ENCODE measurements around the gene SDE2. TPM values are rescaled to one million over a fixed set of nuclear protein-coding genes. Genes with fewer than 3 reads are reported as not detected.
A peak's percentile ranks its signal among the peaks of the same experiment; 100 is the strongest.

Gene SDE2
- 16.6 and 35.7 TPM in 2 replicates for total RNA-seq

GRCh38 chr1:225999227-225999911 is at the start of gene SDE2:
Gene SDE2, minus strand, starts transcription at chr1:225999343. Its CDS starts 31 bp downstream, at chr1:225999312.
- peak; percentile 100 for DNase-seq (ENCODE audit: low read depth in 2 of 2)

- DNase-seq (ENCODE audit: low read depth in 2 of 2): no peak
Measured at GRCh38 chr1:226048886-226049285, 49.7 kb upstream of the SDE2 start.

- no peak for DNase-seq (ENCODE audit: low read depth in 2 of 2)
Measured at GRCh38 chr1:226047495-226047894, 48.4 kb upstream of the SDE2 start.

GRCh38 chr1:226046240-226046639 is 47.1 kb upstream of the SDE2 start:
- peak in 1 of 2 donors; percentile 60 for DNase-seq (ENCODE audit: low read depth in 2 of 2)

GRCh38 chr1:226044514-226045101 is 45.5 kb upstream of the SDE2 start:
- DNase-seq (ENCODE audit: low read depth in 2 of 2): no peak

- no peak for DNase-seq (ENCODE audit: low read depth in 2 of 2)
Measured at GRCh38 chr1:226041419-226041818, 42.3 kb upstream of the SDE2 start.

GRCh38 chr1:226038661-226039060 is 39.5 kb upstream of the SDE2 start:
- DNase-seq (ENCODE audit: low read depth in 2 of 2): no peak

GRCh38 chr1:226035915-226036314 is 36.8 kb upstream of the SDE2 start:
- no peak for DNase-seq (ENCODE audit: low read depth in 2 of 2)

GRCh38 chr1:226034482-226034881 is 35.3 kb upstream of the SDE2 start:
- peak; percentile 89 to 92 for DNase-seq (ENCODE audit: low read depth in 2 of 2)

- no peak for DNase-seq (ENCODE audit: low read depth in 2 of 2)
Measured at GRCh38 chr1:226033991-226034390, 34.8 kb upstream of the SDE2 start.

- DNase-seq (ENCODE audit: low read depth in 2 of 2): no peak
Measured at GRCh38 chr1:226033582-226033981, 34.4 kb upstream of the SDE2 start.

GRCh38 chr1:226029568-226030225 is 30.6 kb upstream of the SDE2 start:
- no peak for DNase-seq (ENCODE audit: low read depth in 2 of 2)

GRCh38 chr1:226029093-226029496 is 30.0 kb upstream of the SDE2 start:
- peak in 1 of 2 donors; percentile 20 for DNase-seq (ENCODE audit: low read depth in 2 of 2)

- DNase-seq (ENCODE audit: low read depth in 2 of 2): peak in 1 of 2 donors; percentile 56
Measured at GRCh38 chr1:226027538-226028217, 28.5 kb upstream of the SDE2 start.

- DNase-seq (ENCODE audit: low read depth in 2 of 2): no peak
Measured at GRCh38 chr1:226026833-226027232, 27.7 kb upstream of the SDE2 start.

- no peak for DNase-seq (ENCODE audit: low read depth in 2 of 2)
Measured at GRCh38 chr1:226023735-226024134, 24.6 kb upstream of the SDE2 start.

GRCh38 chr1:226021801-226022200 is 22.7 kb upstream of the SDE2 start:
- DNase-seq (ENCODE audit: low read depth in 2 of 2): no peak

- no peak for DNase-seq (ENCODE audit: low read depth in 2 of 2)
Measured at GRCh38 chr1:226021401-226021800, 22.3 kb upstream of the SDE2 start.

GRCh38 chr1:226019572-226019971 is 20.4 kb upstream of the SDE2 start:
- no peak for DNase-seq (ENCODE audit: low read depth in 2 of 2)

- DNase-seq (ENCODE audit: low read depth in 2 of 2): peak; percentile 30 to 42
Measured at GRCh38 chr1:226017070-226017469, 17.9 kb upstream of the SDE2 start.

- no peak for DNase-seq (ENCODE audit: low read depth in 2 of 2)
Measured at GRCh38 chr1:226009650-226010044, 10.5 kb upstream of the SDE2 start.

Data from lung microvascular endothelial cell (primary cell).